ENCODE data around the gene THOC6. TPM values are rescaled to one million over a fixed set of nuclear protein-coding genes. Genes with fewer than 3 reads are reported as not detected.
"Not testable (repeated sequence)": the region's sequence is repeated elsewhere in the genome, so short reads cannot be mapped to it uniquely, and the experiment has no call there.

Gene THOC6
- polyA plus RNA-seq, 2 of the 4 experiments (the other 2 are of a cell fraction), result 32.5 to 53.2 TPM

DNA sequence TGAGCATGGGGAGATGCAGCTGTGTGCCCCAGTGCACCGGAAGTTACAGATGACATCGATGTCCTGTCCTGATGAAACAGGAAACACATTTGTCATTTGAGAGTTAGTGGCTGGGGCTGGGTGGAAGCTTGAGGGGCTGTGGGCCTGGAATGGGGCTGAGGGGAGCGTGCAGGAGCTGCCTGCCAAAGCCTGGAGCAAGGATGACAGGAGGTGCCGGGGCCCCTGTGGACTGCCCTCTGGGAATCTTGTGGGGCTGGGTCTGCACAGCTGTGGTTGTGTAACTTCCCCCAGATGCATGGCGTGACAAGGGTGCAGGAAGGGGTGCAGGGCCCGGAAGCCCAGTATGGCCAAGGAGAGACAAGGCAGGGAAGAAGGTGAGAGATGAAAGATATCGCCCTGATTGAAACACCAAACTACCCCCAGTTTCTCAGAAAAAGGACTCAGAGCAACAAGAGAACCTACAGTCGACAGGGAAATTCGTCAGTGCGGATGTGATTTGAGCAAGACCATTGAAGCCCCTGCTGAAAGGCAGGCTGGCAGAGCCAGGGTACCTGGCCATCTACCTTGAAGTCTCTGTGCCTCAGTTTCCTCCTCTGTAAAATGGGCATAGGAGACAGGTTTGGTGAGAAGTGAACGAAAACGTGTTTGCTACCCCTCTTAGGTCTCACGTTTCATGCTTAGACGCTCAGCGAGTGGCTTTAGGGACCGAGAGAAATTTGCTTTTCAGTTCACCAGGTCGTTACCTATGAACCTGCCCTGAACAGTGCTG, 31.3 kb downstream of the THOC6 start:
- POLR2A ChIA-PET, result no interaction called here
- Histone ChIP-seq H3K9me3 (no peaks in the 10 kb centered on the region), H3K4me1 (peaks cover 10% of the 10 kb centered on the region), H3K4me2 (no peak overlapping the region), H3K27ac (no peak overlapping the region), H3K4me3 (no peak overlapping the region)
- no peak for FAIRE-seq
- CTCF ChIA-PET, result interaction anchor here (0.7 to 12.4 kb wide), 4 partner anchors 18 to 74 kb away, joined by 4 to 186 read pairs (median 6); partner anchors contain the start of genes BICDL2 and ZNF213
- ATAC-seq, result no peak
- WGBS (ENCODE audit: missing lambda C conversion rate), result 85% methylated on average over 17 of the region's 17 CpGs
- TF ChIP-seq EHMT2 (IDR thresholded peaks at IDR 0.05; ENCODE audit: low read depth) (no peak), RFX5 (IDR thresholded peaks at IDR 0.05) (no peak)
- no peak for DNase-seq (ENCODE audit: low read depth in 1 of 2, low spot score in 1 of 2)

DNA sequence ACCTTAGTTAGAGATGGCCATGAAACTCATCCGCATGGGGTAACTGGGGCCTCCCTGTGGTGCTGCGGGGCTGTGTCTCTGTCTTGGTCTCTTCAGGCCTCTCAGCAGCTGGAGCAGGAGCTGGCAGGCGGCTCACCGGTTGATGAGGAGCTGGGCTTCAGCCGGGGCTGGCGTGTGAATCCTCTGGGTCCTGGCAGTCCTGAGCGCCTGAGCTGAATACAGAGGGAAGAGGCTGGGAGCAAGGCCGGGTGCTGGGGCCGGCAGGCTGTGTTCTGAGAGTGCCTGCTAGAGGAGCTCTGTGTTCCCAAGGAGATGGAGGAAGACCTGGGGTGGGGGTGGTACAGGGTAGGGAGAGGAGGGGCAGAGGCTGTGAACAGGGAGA, 31.9 kb downstream of the THOC6 start:
- H3K27ac ChIP-seq; FAIRE-seq; H3K4me1 ChIP-seq; H3K9me3 ChIP-seq; POLR2A ChIA-PET; H3K4me3 ChIP-seq; H3K4me2 ChIP-seq; ATAC-seq; DNase-seq (ENCODE audit: low read depth in 1 of 2, low spot score in 1 of 2): not testable (repeated sequence)
- 82% methylated on average over 7 of the region's 9 CpGs for WGBS (ENCODE audit: missing lambda C conversion rate)
- CTCF ChIA-PET, result interaction anchor here (1.3 to 12.4 kb wide), 4 partner anchors 24 to 74 kb away, joined by 3 to 186 read pairs (median 6); partner anchors contain the start of gene ZNF213

DNA sequence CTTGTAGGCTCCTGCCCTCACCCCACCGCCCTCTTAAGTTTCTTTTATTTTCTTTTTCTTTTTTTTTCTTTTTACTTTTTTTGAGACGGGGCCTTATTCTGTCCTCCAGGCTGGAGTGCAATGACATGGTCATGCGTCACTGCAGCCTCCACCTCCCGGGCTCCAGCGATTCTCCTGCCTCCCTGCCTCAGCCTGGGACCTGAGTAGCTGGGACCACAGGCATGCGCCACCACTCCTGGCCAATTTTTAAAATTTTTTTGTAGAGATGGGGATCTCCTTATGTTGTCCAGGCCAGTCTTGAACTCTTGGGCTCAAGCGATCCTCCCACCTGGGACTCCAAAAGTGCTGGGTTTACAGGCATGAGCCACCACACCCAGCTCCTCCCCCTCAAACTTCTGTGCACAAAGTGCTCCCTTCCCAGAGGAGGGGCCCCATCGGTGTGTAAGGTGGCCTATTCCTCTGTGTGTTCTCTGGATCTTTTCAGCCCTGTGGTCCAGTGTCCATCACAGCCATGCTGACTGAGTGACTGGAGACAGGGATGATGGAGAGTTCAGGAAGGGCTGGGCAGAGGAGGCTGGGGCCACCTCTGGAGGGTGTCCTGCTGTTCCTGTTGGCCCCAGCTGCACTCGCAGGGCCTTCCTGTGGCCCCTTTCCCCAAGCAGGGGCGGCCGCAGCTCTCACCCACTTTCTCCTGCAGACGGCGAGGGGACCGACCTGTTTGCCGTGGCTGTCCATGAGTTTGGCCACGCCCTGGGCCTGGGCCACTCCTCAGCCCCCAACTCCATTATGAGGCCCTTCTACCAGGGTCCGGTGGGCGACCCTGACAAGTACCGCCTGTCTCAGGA, 32.7 kb downstream of the THOC6 start:
- ChIA-PET CTCF (interaction anchor here (1.3 to 12.4 kb wide), 4 partner anchors 25 to 73 kb away, joined by 3 to 186 read pairs (median 6); partner anchors contain the start of gene ZNF213), POLR2A (no interaction called here)
- 81% methylated on average over 19 of the region's 19 CpGs for WGBS (ENCODE audit: missing lambda C conversion rate)
- H3K4me2 ChIP-seq, result no peak overlapping the region
- H3K4me3 ChIP-seq, result no peak overlapping the region
- ATAC-seq, result no peak
- no peaks in the 10 kb centered on the region for H3K9me3 ChIP-seq
- no peak overlapping the region for H3K27ac ChIP-seq
- H3K4me1 ChIP-seq, result peaks cover 10% of the 10 kb centered on the region
- DNase-seq (ENCODE audit: low read depth in 1 of 2, low spot score in 1 of 2), result no peak
- no peak for FAIRE-seq
- TF ChIP-seq EHMT2 (IDR thresholded peaks at IDR 0.05; ENCODE audit: low read depth) (no peak), MYC (IDR thresholded peaks at IDR 0.05; ENCODE audit: borderline replicate concordance, low read length) (no peak), EHF (CRISPR knock-in tag; IDR thresholded peaks at IDR 0.05) (no peak), ZFP36 (IDR thresholded peaks at IDR 0.05; ENCODE audit: borderline replicate concordance, partially characterized antibody) (no peak), JUN (IDR thresholded peaks at IDR 0.05) (no peak), CBX8 (IDR thresholded peaks at IDR 0.05) (no peak), KDM1A (IDR thresholded peaks at IDR 0.05; ENCODE audit: low read depth) (no peak), SMC3 (IDR thresholded peaks at IDR 0.05) (no peak), SREBF2 (IDR thresholded peaks at IDR 0.05) (no peak), GATA3 (IDR thresholded peaks at IDR 0.05; ENCODE audit: borderline replicate concordance) (no peak)
- TF ChIP-seq, protein P1, sequence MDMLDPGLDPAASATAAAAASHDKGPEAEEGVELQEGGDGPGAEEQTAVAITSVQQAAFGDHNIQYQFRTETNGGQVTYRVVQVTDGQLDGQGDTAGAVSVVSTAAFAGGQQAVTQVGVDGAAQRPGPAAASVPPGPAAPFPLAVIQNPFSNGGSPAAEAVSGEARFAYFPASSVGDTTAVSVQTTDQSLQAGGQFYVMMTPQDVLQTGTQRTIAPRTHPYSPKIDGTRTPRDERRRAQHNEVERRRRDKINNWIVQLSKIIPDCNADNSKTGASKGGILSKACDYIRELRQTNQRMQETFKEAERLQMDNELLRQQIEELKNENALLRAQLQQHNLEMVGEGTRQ (IDR thresholded peaks at IDR 0.05), result no peak
- TF ChIP-seq, protein P2, sequence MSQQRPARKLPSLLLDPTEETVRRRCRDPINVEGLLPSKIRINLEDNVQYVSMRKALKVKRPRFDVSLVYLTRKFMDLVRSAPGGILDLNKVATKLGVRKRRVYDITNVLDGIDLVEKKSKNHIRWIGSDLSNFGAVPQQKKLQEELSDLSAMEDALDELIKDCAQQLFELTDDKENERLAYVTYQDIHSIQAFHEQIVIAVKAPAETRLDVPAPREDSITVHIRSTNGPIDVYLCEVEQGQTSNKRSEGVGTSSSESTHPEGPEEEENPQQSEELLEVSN (IDR thresholded peaks at IDR 0.05; ENCODE audit: borderline replicate concordance, low read depth), result no peak
- TF ChIP-seq, protein P3, sequence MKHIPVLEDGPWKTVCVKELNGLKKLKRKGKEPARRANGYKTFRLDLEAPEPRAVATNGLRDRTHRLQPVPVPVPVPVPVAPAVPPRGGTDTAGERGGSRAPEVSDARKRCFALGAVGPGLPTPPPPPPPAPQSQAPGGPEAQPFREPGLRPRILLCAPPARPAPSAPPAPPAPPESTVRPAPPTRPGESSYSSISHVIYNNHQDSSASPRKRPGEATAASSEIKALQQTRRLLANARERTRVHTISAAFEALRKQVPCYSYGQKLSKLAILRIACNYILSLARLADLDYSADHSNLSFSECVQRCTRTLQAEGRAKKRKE (CRISPR knock-in tag; IDR thresholded peaks at IDR 0.05; ENCODE audit: low read depth), result no peak
